AG04450 (cell line): Measurements from ENCODE around the gene RIC3. TPM values are rescaled to one million over a fixed set of nuclear protein-coding genes. Genes with fewer than 3 reads are reported as not detected.

ENCODE experiments used
- CTCF ChIA-PET: fragments of 300-600, 350-600 bp; formaldehyde crosslinking; extraction: SDS; loops from one replicate; lab custom pipeline; 2022; ENCODE audit warnings: antibody characterized with exemption, inconsistent platforms; lab: Charles Lee
- POLR2A ChIA-PET: fragments of 350-600 bp; formaldehyde crosslinking; extraction: SDS; loops from one replicate; lab custom pipeline; 2021; ENCODE audit warnings: antibody characterized with exemption, inconsistent platforms; lab: Yijun Ruan, JAX
- DNase-seq: peaks from one replicate; pipeline ENCODE4 v3.0.0-alpha.2; 2011; ENCODE audit warnings: low read depth, low spot score
- H3K27ac ChIP-seq: one replicate; pipeline ENCODE4 v1.5.1; 2012; ENCODE audit warnings: low read depth, low read length, control low read depth
- H3K27me3 ChIP-seq: one replicate; pipeline ENCODE4 v1.6.0; 2012; ENCODE audit warnings: low read length; ENCODE audit not compliant: control insufficient read depth, insufficient read depth
- H3K4me3 ChIP-seq: 2 replicates; pipeline ENCODE4 v1.5.1; 2011; ENCODE audit warnings: mild to moderate bottlenecking, low read depth, low read length, control low read depth
- H3K9me3 ChIP-seq: 2 replicates; pipeline ENCODE4 v1.5.1; 2012; ENCODE audit warnings: low read length; ENCODE audit not compliant: control insufficient read depth, insufficient read depth
- CTCF ChIP-seq: IDR thresholded peaks from 2 replicates; pipeline ENCODE4 v1.5.1; 2011; ENCODE audit warnings: low read depth, low read length, control low read depth, inconsistent platforms
- polyA plus RNA-seq: library from polyadenylated mRNA; depleted of rRNA; stranded (reverse); fragments of >200 nt; gene quantifications from 2 replicates; pipeline ENCODE4 v1.2.3, GENCODE V29; 2011

The RIC3 gene
- polyA plus RNA-seq, 1 experiment = not detected

GRCh38 chr11:8192016-8192895 is 23.4 kb upstream of the RIC3 start:
- ChIA-PET CTCF (interaction anchor here (0.6 to 4.6 kb wide), 37 partner anchors 10 to 575 kb away, joined by 3 to 69 read pairs (median 3); partner anchors contain the start of genes LMO1 and RIC3), POLR2A (no interaction called here)
- Histone ChIP-seq H3K4me3 (no peak overlapping the region), H3K9me3 (no peaks in the 10 kb centered on the region), H3K27me3 (peaks cover 9% of the 10 kb centered on the region), H3K27ac (no peak overlapping the region)
- peak; percentile 91 for TF ChIP-seq CTCF
- DNase-seq = peak; percentile 32

GRCh38 chr11:8190431-8190830 is 21.6 kb upstream of the RIC3 start:
- Histone ChIP-seq H3K27ac (no peak overlapping the region), H3K9me3 (no peaks in the 10 kb centered on the region), H3K4me3 (no peak overlapping the region), H3K27me3 (peaks cover 3% of the 10 kb centered on the region)
- POLR2A ChIA-PET = no interaction called here
- TF ChIP-seq CTCF = no peak
- CTCF ChIA-PET = interaction anchor here (1.2 to 1.6 kb wide), 3 partner anchors 12 to 376 kb away, joined by 3 to 6 read pairs (median 4); no protein-coding TSS in a partner anchor
- no peak for DNase-seq

- ChIA-PET CTCF (interaction anchor here (1.7 to 1.8 kb wide), 2 partner anchors 33 to 77 kb away, joined by 3 to 4 read pairs; partner anchors contain the start of gene LMO1), POLR2A (no interaction called here)
- no peak overlapping the region for H3K27ac ChIP-seq
- no peak overlapping the region for H3K4me3 ChIP-seq
- TF ChIP-seq CTCF = no peak
- H3K9me3 ChIP-seq = no peaks in the 10 kb centered on the region
- H3K27me3 ChIP-seq = no peaks in the 10 kb centered on the region
- no peak for DNase-seq
These were observed 17.6 kb upstream of the RIC3 start for GRCh38 chr11:8186429-8186828.

GRCh38 chr11:8183111-8183510 is 14.3 kb upstream of the RIC3 start:
- peaks cover 3% of the 10 kb centered on the region for H3K27me3 ChIP-seq
- ChIA-PET CTCF (interaction anchor here (3.6 kb wide), 1 partner anchor 10 kb away, joined by 17 read pairs; no protein-coding TSS in a partner anchor), POLR2A (no interaction called here)
- DNase-seq = no peak
- H3K9me3 ChIP-seq = no peaks in the 10 kb centered on the region
- no peak for TF ChIP-seq CTCF
- H3K27ac ChIP-seq = no peak overlapping the region
- no peak overlapping the region for H3K4me3 ChIP-seq

GRCh38 chr11:8180469-8180868 is 11.6 kb upstream of the RIC3 start:
- H3K27ac ChIP-seq = no peak overlapping the region
- ChIA-PET CTCF (interaction anchor here (3.6 kb wide), 1 partner anchor 13 kb away, joined by 17 read pairs; no protein-coding TSS in a partner anchor), POLR2A (no interaction called here)
- TF ChIP-seq CTCF = no peak
- peaks cover 6% of the 10 kb centered on the region for H3K27me3 ChIP-seq
- no peaks in the 10 kb centered on the region for H3K9me3 ChIP-seq
- DNase-seq = no peak
- no peak overlapping the region for H3K4me3 ChIP-seq
